Smooth muscle cell of the brain vasculature (primary cell): ENCODE results near the gene EMD.
A peak's percentile ranks its signal among the peaks of the same experiment; 100 is the strongest.
"Not testable (repeated sequence)": the region's sequence is repeated elsewhere in the genome, so short reads cannot be mapped to it uniquely, and the experiment has no call there.

Source experiments
- DNase-seq: peaks from one replicate; pipeline ENCODE4 v3.0.0-alpha.2; 2012; ENCODE audit warnings: low read depth, low spot score

Gene EMD

DNA sequence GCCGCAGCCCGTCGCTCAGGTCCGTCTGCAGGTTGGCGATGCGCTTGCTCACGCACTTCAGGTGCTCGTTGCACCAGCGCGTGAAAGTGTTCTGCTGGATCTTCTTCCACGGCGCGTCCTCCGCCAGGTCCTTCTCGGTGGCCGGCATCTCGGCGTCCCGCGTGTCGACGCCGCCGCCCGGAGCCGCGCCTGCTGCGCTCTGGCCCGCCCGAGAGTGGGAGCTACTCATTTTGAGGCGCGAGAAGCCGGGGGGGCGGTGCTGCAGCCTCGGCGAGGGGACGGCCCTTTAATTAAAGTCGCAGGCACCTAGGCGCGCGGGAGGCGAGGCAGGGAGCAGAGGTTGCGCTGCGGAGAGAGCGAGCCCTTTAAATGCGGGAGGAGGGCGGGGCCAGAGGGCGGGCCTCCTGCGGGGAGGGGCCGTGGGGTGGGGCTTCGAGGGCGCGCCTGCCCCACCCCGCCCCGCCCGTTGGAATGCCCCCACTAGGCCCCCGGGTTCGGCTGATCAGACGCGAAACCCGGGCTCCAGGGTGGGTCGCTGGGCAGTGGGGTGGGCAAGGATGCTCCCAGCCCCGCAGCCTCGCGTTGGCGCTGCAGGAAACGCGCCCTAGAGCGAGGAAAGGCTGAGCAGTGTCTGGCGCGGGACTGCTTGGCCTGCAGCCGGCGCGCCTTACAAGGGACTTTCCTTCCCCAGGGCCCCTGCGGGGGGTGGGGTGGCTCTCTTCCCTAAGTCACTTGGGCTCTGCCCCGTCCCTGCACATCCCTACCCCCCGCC is 7.9 kb upstream of the EMD start:
- peak; percentile 78 for DNase-seq

DNA sequence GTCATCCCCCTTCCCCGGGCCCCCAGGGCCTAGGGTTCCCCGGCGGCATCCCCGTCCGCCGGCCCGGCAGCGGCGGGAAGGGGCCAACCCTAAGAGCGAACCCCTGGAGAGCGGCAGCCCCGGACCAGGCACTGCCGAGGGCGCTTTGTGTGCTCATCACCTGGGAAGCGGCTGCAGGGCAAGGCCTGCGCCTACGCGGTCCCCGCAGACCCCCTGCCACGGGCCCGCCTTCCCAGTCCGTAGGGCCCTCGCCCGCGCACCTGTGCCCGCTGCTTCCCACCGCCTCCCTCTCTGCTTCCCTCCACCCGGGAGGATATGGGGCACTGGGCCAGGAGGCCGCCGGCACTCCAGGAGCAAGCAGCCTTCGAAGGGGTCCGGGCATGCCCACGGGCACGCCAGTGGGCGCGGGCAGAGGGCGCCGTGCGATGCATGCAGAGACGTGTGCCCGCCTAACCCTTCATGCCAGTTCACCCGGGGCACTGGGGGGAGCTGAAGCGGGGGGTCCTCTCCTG is 7.2 kb upstream of the EMD start:
- DNase-seq: no peak

DNA sequence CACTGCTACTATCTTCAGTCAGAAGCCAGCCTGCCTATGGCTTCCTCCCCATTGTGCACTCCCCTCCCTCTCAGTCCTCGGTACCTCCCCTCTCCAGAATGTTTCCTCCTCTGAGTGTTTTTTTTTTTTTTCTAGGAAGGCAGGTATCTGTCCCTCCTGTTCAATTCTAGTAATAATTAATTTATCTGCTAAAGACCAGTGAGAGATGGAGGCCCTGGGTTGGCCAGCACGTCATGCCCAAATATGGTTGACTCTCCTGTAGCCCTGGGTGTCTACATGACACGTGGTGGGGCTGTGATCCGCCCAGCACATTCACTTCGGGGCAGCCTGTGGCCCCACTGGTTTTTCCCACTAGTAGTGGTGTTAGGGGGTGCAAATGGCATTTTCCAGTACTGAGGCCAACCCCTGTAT is 6.5 kb upstream of the EMD start:
- DNase-seq: no peak

DNA sequence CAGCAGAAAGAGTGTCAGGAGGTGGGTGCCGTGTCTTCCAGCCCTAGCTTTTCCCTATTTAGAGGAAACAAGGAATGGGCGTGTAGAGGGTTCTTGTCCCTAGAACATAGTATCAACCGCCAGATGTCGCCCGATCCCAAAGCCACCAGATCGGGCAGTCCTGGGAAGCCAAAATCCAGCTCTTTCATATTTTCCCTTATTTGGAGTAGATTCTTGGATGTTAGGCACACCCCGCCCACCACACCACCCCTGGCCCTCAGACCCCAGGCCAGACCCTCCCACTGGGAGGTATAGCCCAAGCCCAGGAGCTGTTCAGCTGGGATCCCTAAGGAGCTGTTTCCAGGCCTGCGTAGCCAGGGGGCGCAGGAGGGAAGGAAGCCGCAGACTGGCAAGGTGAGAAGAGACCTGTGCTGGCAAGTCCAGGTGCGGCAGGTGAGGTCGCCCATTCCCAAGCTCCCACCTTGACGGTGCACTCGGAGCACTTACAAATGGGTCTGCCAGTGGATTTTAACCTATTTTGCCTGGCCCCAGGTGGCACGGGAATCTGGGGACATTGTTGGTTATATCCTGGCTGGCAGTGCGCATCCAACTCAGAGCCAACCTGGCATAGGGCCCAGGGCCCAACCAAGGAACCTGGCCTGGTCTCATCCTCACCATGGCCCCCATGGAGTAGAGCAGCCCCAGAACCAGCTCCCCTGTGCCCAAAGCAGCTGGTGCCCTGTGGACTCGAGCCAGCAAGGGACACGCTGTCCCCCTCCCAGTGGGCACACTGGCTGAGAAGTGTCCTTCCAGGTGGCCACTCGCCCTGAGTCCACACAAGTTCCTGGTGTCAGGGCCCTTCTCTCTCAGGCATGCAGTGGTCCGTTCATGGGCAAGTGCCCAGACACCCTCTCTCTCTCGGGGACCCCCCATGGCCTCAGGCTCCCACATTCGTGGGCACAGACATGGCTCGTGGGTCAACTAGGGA is 5.5 kb upstream of the EMD start:
- DNase-seq: peak; percentile 40

DNA sequence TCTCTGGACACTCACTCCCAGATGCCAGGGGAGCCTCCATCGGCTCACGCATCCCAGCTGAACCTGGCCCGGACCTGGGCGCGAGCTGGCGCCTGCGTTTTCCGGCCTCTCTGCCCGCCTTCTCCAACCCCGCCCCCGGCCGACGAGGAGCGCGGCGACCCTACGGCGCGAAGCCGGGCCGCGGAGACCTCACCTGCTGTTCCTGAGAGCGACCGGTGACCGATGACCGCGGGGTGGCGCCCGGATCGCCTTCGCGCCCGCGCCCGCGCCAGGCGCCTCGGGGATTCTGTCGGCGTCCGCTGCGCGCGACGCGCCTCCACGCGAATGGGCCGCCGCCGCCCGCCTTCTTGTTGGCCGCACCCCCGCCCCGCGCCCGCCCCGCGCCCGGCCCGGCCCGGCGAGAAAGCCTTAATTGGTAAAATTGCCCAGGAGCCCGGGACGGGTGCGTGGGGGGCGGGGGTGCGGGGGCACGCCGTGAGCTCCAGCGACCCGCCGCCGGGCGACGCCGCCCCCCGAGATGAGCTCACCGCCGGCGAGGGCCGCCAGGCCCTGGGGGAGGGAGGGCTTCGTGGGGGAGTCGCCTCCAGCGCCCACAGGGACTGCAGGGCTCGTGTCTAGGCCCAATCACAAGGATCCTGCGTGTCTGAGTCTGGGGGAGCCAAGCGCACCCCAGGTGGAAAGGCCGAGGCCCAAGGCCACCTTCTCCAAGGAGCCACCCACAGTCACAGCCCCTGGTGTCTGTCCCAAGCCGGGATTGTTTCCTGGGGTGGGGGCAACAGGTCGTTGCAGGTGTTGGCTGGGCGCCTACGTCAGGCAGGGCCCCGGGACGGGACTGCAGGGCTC is 4.6 kb upstream of the EMD start, which contains the start of gene FLNA:
FLNA (minus strand) TSS at position 322 of the 843 bp plus-strand sequence. CDS start 3,389 bp downstream, outside the sequence.
- no peak for DNase-seq

DNA sequence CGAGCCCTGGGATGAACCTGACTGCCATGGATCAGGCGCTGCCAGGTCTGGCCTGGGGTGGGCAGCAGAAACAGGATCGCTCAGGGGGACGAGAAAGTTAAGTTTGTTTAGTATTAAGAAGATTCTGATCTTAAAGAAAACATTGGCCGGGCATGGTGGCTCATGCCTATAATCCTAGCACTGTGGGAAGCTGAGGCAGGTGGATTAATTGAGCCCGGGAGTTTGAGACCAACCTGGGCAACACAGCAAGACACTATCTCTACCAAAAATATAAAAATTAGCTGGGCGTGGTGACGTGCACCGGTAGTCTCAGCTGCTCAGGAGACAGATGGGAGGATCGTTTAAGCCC is 4.0 kb upstream of the EMD start:
- DNase-seq: no peak

DNA sequence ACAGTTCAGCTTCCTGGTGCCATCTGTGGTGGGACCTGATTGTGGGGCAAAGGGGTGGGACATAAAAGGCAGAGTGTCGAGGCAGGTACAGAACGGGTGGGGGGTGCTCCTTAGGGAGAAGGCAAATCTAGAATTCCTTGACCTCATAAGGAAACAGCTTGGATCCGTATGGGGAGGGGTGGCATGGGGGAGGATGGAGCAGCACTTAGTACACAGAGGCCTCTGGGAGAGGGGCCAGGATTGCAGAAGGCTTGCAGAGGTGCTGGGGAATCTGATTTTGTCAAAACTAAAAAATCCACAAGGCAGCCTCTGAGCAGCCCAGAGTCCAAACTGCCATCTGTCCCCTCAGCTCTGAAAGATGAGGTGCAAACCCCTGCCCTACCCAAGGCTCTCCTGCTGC is 2.3 kb upstream of the EMD start:
- no peak for DNase-seq

GRCh38 chrX:154378059-154378798 is 866 bp upstream of the EMD start:
- DNase-seq: no peak

- DNase-seq: no peak
Observed at GRCh38 chrX:154379569-154379951, 465 bp downstream of the EMD start.

DNA sequence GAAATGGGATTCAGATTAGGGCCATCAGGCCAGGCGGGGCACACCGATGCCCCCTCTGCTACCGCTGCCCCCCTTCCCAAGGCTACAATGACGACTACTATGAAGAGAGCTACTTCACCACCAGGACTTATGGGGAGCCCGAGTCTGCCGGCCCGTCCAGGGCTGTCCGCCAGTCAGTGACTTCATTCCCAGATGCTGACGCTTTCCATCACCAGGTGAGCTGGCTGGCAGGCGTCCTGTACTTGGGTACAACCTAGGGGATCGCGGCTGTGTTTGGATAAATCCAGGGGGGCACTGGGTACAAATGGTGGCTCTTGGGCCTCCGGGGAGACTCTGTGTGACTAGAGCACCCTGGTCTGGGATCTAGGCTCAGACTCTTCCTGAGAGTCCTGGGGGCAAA is 1.1 kb downstream of the EMD start:
- DNase-seq: no peak

GRCh38 chrX:154380787-154381186 is 1.7 kb downstream of the EMD start:
- no peak for DNase-seq

DNA sequence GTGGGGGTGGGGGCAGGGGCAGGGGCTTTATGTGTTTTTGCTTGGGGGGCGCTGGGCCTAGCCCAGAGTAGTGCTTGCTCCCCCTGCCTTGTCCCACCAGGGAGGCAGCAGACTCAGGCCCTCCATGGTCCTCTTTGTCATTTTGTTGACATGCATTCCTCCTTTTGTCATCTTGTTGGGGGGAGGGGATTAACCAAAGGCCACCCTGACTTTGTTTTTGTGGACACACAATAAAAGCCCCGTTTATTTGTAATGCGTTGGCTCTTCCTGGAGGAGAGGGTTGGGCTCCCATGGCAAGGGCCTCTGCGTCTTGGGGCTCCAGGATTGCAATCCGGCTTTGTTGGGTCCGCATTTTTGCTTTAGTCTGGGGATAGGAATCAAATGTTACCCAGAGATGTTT is 2.2 kb downstream of the EMD start:
- no peak for DNase-seq

- DNase-seq: no peak
Observed at GRCh38 chrX:154382483-154383069, 3.5 kb downstream of the EMD start.

- no peak for DNase-seq
Observed at GRCh38 chrX:154383359-154384283, 4.5 kb downstream of the EMD start.

DNA sequence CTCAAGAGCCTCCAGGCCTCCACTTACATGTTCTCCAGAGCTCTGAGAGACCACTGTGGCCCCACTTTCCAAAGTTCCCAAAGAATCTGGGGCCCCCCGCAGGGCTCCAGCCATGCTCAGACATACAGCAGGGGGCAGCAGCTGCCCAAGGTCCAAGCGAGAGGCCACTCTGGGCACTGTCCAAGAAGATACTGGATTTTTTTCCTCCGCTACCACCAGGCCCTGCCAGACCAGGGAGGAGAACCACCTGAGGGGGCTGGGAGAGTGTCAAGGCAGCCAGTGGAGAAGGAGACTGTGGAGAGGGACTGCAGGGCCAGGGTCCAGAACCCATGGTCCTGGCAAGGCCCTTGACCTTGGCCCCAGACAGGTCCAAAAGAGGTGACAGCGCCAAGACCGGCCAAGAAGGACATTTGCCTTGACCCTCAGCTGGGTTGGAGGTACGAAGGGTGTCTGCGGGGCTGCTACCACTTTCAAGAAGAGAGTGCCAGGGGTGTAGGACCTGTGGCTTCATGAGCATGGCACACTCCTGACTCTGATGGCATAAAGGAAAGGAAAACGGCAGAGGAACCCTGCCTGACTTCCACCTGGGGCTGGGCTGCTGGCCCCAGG is 5.3 kb downstream of the EMD start:
- no peak for DNase-seq

GRCh38 chrX:154388094-154388493 is 9.0 kb downstream of the EMD start:
- DNase-seq: not testable (repeated sequence)

- not testable (repeated sequence) for DNase-seq
Observed at GRCh38 chrX:154388649-154389048, 9.6 kb downstream of the EMD start.

DNA sequence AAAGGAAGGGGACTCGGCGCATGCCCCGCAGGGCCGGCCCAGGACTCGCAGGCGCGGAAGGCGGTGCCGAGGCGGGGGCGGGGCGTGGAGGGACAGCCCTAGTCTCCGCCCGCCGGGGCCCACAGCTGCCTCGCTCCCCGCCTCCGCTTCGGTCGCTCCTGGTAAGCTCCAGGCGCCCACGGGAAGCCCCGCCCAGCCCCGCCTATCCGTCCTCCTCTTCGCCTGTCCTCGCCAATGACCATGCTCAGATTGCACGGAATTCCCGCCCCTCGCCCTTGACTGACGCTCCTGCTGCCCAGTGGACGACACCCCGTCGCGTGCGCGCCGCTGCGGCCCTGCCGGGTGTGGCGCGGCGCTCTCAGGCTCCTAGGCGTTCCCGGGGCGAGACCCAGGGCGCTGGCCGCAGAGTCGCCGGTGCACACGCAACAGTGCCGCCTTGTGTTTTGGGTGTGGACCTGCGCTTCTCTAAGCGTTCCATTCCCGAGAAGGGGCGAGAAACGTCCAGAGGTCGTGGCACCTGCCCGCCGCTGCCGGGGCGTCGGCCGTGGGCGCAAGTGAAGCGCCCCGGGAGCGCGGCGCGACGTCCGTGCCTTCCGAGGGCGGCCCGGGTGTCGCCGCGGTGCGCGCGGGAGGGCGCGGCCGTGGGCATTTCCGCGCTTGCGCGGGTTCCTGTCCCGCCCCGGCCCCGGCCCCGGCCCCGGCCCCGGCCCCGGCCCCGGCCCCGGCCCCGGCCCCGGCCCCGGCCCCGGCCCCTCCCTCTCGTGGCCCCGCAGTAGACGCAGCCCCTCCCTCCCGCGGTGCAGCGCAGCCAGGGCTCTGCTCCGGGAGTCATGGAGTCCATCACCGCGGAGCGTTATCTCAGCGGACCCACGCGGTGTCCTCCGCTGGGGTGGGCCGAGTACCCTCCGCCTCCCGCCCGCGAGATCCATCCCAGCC is 11.0 kb downstream of the EMD start:
- DNase-seq: not testable (repeated sequence)
